GM19438 (cell line): ENCODE data around the gene SNX7.

ENCODE experiments used
- ATAC-seq: cut with Tn5 transposase; IDR thresholded peaks from one replicate; pipeline ENCODE4 v1.9.1; 2021; ENCODE audit warnings: low read depth; ENCODE audit not compliant: unreplicated experiment

Gene SNX7, protein sequence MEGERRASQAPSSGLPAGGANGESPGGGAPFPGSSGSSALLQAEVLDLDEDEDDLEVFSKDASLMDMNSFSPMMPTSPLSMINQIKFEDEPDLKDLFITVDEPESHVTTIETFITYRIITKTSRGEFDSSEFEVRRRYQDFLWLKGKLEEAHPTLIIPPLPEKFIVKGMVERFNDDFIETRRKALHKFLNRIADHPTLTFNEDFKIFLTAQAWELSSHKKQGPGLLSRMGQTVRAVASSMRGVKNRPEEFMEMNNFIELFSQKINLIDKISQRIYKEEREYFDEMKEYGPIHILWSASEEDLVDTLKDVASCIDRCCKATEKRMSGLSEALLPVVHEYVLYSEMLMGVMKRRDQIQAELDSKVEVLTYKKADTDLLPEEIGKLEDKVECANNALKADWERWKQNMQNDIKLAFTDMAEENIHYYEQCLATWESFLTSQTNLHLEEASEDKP

DNA sequence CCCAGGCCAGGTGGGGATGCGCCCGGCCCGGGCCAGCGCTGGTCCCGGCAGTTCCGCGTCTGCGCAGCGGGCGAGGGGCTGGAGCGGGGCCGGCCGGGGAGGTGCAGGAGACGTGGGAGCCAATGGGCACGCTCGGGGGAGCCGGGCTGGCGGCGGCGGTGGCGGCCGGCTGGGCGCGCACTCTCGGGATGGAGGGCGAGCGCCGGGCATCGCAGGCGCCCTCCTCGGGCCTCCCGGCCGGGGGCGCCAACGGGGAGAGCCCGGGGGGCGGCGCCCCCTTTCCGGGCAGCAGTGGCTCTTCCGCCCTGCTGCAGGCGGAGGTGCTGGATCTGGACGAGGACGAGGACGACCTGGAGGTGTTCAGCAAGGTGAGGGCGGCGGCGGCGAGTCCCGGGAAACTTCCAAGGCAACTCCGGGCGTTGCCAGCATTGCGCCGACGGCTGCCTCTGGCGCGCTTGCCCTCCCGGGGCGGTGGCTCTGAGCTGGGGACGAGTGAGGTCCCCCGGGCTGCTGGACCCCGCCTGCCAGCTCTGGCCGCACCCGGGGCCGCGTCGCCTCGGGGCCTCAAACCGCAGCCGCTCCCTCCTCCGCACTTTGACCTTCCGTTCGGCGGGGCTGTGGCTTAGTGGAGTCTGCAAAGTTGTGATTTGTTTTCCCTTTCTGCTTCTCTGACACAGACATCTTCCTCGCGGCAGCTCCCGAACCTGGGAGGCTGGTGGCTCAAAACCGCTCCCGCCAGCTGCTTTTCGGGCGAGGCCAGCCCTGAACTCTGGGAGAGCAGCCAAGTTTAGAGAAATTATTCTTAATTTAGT, at the start of gene SNX7:
SNX7 (plus strand) TSS at position 178 of the 812 bp plus-strand sequence; CDS start at position 189, 11 bp downstream.
- ATAC-seq = peak; percentile 73

DNA sequence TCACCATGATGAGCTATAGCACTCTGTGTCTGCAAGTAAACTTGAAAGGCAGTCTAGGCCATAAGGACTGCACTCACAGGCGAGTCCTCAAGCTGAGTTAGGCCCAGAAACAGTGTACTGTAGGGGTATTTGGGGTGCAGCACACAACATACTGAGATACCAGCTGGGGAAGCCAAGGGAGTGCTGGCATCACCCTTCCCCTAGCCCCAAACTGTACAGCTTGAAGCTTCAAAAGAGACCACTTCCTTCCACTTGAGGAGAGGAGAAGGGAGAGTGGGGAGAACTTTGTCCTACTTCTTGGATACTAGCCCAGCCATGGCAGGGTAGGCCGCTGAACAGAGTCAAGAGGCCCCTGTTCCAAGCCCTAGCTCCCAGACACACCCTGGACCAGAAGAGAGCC, 24.2 kb upstream of the SNX7 start:
- ATAC-seq = no peak

- ATAC-seq = no peak
Measured at GRCh38 chr1:98638185-98638584, 23.3 kb upstream of the SNX7 start.

DNA sequence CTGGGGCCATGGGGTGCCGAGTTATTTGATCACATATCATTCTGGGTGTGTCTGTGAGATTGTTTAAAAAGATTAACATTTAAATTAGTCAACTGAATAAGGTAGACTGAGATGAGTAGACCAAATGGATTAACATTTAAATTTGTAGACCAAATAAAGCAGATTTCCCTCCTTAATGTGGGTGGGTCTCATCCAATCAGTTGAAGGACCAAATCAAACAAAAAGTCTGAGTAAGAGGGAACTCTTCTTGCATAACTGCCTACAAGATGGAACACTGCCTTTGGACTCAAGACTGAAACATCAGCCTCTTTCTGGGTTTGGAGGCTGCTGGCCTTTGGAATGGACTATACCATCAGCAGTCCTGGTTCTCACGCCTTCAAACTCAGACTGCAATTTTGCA, 17.0 kb upstream of the SNX7 start:
- ATAC-seq = no peak

DNA sequence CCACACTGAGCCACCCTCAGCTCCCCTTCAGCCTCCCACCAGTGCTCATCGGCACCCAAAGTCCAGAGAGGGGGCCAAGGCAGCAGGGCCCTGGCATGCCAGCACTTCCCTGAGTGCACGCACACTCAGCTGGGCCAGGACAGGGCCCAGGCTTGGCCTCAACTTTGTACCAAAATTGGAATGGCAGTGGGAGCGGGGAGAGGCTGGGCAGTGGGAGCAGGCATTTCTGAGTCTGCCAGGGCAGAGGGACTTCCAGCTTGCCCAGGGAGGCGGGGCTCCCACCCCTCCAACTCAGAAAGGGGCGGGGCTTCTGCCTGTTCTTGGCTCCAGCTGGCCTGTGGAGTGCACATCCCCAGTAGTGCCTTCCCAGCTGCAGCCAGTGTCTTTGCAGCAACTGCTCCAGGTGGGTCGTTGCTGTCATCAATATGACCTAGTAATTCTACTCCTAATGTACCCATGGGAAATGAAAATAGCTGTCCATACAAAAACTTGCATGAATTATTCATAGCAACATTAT, 10.3 kb upstream of the SNX7 start:
- no peak for ATAC-seq

- ATAC-seq = no peak
Measured at GRCh38 chr1:98653123-98653522, 8.4 kb upstream of the SNX7 start.

DNA sequence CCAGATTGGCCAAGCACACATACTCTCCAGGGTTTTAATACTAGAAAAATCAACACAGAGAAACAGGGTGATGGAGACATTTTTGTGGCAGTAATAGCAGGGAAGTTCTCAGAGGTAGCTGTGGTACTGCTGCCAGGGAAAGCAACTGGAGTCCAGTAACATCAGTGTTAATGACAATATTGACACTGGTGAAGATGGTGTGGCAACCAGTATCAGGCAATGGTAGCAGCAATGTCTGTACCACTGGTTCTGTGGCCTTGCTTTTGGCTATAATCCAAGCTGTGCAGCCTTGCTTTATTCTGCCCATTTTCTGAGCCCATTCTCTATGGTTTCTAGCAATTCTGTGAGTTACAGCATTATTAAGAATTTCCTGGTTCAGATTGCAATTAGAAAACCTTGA, 1.6 kb upstream of the SNX7 start:
- ATAC-seq = no peak

- peak; percentile 11 for ATAC-seq
Measured at GRCh38 chr1:98660940-98661543, 479 bp upstream of the SNX7 start.

DNA sequence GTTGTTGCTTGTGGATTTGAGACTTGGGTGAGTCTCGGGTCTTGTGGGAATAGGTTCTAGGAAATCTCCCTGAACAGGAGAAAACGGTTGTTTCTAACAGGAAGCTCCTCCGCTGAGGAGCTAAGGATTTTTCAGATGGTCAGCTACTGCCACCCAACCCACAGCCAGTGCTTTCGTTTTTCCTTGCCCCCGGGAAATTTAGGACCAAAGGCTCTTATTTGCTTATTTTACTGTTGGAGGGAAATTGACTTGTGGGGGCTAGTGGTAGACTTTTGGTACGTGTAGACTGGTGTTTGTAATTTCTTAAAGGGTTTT, 792 bp downstream of the SNX7 start:
- ATAC-seq = no peak

GRCh38 chr1:98668733-98669132, 7.2 kb downstream of the SNX7 start:
- no peak for ATAC-seq

DNA sequence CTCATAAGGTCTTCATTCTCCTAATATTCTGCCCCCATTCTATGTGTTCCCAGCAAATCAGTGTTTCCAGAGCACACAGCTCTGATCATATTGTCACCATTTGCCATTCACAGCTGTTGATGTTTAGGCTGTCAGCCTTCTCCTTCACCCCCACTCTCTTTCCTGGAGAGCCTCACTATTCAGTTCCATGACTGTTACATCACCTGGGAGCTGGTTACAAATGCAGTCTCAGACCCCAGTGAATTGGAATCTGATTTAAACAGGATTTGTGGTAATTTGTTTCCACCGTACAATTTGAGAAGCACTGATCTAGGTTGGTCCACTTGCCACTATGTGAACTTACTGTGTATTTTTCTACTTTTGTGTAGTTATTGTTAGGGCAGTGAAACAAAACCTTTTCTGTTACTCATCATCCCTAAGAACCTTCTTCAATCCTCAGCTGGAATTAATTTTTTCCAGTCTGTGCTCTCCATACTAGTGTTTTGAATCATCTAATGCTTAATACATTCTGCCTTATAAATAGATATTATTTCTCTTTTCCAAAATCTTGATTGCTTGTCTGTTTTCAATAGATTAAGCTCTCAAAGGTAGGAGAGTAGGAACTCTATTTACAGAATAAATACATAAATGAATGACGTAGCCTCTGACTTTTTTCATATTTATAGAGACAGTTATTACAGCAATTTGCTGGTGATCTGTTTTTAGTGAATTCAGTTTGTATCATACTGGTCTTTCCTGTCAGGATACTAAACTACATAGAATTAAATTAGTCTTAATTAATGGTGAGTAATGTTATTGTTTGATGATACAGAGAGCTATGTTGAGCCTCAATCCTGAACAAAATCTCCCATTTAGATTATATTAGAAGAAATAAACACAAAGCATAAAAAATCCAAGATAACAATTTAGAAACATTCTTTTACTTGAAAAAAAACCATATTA, 8.1 kb downstream of the SNX7 start:
- no peak for ATAC-seq

DNA sequence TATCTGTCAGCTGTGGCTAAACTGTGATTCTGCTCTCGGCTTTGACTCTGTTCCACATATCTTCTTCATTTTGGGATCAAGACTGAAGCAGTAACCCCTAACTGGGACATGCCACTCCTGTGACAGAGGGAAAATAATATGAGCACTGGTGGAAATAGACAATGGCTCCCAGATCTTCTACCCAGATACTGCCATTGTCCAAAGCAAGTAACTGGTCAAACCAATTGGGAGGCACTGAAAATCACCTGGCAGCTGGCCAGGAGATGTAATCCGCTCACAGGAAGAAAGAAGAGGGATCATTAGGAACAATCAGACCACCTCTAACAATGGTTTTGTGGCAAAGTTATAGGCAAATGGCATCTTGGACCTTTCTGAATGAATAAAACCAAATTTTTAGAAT, 10.7 kb downstream of the SNX7 start:
- ATAC-seq = no peak

DNA sequence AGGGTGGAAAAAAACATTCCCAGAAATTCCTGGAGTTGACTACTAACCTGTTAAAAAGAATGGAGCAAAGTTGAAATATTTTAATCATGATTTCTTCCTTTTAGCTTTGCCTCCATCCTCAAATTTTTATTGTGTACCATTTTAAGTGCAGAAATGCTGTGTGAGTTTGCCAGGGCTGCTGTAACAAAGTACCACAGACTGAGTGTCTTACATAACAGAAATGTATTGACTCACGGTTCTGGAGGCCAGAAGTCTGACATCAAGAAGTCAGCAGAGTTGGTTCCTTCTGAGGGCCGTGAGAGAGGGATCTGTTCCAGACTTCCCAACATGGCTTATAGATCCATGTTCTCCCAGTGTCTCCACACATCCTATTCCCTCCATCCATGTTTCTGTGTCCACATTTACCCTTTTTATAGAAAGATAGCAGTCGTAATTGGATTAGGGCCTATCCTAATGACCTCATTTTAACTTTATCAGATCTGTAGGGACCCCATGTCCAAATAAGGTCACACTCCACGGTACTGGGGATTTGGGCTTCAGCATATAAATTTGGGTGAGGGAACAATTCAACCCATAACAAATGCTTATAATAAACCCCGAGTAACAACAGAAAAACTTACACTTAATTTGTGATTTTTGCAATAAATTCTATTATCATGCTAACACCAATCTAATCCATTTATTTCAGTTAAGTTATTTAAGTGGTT, 12.7 kb downstream of the SNX7 start:
- ATAC-seq = no peak

- ATAC-seq = no peak
Measured at GRCh38 chr1:98675282-98675681, 13.8 kb downstream of the SNX7 start.

DNA sequence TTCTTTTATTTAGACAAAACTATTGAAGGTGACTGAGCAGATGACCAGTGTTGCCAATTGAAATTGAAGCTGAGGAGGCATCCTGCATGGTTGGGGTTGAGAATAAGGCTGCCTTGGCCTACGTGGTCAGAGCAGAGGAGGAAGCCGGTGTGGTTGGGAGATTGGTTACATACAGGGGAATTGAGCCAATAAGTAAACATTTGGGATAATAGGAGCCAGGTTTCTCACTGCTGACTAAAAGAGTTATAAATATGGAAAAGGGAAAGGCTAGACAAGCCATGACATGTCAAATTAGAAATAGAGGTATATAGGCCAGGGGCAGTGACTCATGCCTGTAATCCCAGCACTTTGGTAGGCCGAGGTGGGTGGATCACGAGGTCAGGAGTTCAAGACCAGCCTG, 15.8 kb downstream of the SNX7 start:
- no peak for ATAC-seq

- ATAC-seq = no peak
Measured at GRCh38 chr1:98681812-98682211, 20.3 kb downstream of the SNX7 start.

- ATAC-seq = no peak
Measured at GRCh38 chr1:98688110-98688739, 26.7 kb downstream of the SNX7 start.

DNA sequence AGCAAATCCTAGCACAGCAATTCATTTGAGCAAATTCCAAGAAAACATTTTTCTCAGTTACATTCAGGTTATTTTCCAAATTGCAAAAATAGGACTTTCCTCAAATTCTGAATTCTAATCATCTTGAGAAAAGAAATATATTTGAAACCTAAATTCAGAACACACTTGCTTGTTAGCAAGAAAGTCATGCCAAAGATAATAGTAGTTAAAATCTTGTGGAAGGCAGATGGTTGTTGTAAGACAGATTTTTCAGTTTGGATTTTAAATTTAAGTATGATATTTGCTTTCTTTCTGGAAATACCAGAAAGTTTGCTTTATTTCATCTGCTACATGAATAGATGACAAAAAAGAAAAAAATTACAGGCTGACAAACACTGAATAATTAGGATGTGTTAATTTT, 29.1 kb downstream of the SNX7 start:
- ATAC-seq = no peak

DNA sequence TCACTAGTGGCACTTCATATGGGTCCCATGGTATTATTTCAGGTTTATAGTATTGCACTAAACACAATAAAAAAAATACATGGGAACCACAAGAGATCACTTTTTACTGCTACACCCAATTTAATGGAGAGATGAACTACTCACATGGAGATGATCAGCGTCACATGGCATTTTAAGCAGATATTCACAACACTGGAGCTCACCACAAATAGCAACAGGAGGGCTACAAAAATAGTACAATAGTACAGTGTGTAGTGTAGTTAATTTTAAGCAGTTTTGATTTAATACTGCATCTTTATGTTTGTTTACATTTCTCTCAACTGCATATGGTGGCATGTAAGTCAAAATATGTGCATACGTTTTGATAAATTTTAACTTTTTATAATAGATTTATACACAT, 31.0 kb downstream of the SNX7 start:
- no peak for ATAC-seq
